ENCODE results near the gene RNF175. TPM values are rescaled to one million over a fixed set of nuclear protein-coding genes. Genes with fewer than 3 reads are reported as not detected.

Gene RNF175
- total and polyA plus RNA-seq, 2 experiments from 2014 or later: 1.4 to 1.9 TPM

DNA sequence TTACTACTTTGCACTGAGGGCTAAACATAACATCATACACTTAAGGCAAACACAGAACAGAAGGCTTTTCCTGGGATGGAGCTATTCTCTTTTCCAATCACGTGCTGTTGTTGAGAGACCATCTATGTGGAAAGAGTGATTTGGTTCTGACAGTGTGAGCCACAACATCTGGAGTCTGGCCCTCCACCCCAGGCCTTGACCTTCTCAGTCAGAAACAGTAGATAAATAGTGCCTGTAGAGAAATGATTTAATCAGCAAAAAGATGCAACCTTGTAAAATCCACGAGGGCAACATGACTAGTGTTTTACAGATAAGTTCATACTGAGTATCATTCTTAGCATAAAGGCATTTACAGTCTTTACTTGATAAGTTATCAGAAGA is 39.9 kb upstream of the RNF175 start:
- Histone ChIP-seq H3K9me3 (ENCODE audit: low read depth) (no peaks in the 10 kb centered on the region), H3K27me3 (no peaks in the 10 kb centered on the region), H3K4me3 (no peak overlapping the region), H3K27ac (no peak overlapping the region), H3K36me3 (no peaks in the 10 kb centered on the region), H3K4me1 (ENCODE audit: low read depth) (peaks cover 5% of the 10 kb centered on the region)
- DNase-seq (ENCODE audit: low read depth in 1 of 2, low spot score in 1 of 2): no peak
- TF ChIP-seq, protein P1, sequence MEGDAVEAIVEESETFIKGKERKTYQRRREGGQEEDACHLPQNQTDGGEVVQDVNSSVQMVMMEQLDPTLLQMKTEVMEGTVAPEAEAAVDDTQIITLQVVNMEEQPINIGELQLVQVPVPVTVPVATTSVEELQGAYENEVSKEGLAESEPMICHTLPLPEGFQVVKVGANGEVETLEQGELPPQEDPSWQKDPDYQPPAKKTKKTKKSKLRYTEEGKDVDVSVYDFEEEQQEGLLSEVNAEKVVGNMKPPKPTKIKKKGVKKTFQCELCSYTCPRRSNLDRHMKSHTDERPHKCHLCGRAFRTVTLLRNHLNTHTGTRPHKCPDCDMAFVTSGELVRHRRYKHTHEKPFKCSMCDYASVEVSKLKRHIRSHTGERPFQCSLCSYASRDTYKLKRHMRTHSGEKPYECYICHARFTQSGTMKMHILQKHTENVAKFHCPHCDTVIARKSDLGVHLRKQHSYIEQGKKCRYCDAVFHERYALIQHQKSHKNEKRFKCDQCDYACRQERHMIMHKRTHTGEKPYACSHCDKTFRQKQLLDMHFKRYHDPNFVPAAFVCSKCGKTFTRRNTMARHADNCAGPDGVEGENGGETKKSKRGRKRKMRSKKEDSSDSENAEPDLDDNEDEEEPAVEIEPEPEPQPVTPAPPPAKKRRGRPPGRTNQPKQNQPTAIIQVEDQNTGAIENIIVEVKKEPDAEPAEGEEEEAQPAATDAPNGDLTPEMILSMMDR (IDR thresholded peaks at IDR 0.05; ENCODE audit: low read depth, low read length): no peak

DNA sequence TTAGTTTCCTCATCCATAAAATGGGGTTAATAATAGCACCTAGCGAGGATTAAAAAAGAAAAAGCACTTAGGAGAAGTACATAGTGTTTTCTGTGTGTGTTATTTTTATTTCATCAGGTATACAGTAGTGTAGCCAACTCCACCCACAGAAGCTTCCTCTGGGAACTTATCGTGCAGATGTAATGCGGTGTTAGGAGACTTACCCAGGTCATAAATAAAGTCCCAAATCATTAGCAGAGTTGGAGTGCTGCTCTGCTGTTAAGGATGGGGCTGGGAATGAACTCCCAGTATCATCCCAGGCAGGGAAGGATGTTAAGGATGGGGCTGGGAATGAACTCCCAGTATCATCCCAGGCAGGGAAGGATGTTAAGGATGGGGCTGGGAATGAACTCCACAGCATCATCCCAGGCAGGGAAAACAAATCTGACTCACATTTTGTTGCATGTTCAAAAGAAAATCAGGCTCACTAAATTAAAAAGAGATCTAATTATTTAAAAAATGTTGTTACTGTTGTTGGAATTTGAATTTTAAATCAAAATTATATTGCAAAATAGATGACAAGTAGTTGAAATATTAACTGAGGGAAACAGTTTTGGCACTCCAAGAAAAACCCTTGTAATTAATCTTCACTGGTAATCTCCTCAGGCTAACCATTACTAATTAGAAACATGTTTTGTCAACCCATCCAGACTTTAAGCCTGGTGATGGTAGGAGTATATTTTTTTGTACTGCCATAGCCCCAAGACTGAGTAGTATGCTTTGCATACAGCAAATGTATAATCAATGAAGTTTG is 39.3 kb upstream of the RNF175 start:
- no peak overlapping the region for H3K4me3 ChIP-seq
- TF ChIP-seq, protein P1 (IDR thresholded peaks at IDR 0.05; ENCODE audit: low read depth, low read length): no peak
- H3K4me1 ChIP-seq (ENCODE audit: low read depth): peaks cover 5% of the 10 kb centered on the region
- no peak overlapping the region for H3K27ac ChIP-seq
- no peaks in the 10 kb centered on the region for H3K27me3 ChIP-seq
- no peaks in the 10 kb centered on the region for H3K36me3 ChIP-seq
- no peaks in the 10 kb centered on the region for H3K9me3 ChIP-seq (ENCODE audit: low read depth)
- DNase-seq (ENCODE audit: low read depth in 1 of 2, low spot score in 1 of 2): no peak

DNA sequence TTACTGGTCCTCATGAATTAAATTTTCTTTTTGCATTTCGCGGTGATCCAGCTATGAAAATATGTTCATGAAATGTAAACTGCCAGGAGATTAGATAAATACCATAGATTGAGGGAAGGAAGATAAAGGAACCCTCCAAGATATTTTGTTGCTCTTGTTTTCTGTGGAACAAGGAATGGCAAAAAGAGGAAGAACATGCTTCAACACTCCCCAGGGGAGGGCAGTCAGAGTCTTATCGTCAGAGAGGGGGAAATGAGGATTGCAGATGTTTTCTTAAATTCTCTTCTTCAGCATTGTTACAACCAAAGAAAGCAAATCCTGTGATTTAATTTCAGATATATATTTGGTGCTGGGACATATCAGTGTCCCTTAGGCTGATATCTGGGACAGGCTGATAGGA is 38.6 kb upstream of the RNF175 start:
- no peak overlapping the region for H3K4me3 ChIP-seq
- no peak overlapping the region for H3K27ac ChIP-seq
- no peak for DNase-seq (ENCODE audit: low read depth in 1 of 2, low spot score in 1 of 2)
- no peaks in the 10 kb centered on the region for H3K9me3 ChIP-seq (ENCODE audit: low read depth)
- no peaks in the 10 kb centered on the region for H3K36me3 ChIP-seq
- H3K27me3 ChIP-seq: no peaks in the 10 kb centered on the region
- TF ChIP-seq, protein P1 (IDR thresholded peaks at IDR 0.05; ENCODE audit: low read depth, low read length): no peak
- H3K4me1 ChIP-seq (ENCODE audit: low read depth): peaks cover 5% of the 10 kb centered on the region

DNA sequence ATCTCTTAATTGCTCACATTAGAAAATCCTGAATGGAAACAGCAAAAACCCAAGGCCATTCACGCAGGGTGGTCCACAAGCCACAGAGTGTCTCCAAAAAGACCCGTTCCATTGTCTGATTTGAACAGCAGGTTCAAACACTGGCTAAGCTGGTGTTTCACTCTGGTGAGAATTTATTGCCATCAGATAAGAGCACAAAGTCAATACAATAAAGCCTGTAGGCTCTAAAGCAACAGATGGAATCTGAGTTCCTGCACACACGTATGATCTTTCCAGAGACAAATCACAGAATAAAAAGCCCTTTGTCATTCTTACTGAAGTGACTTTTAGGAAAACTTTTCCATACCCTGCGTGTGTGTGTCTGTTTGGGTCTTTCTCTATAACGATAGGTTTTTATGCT is 34.2 kb upstream of the RNF175 start:
- Histone ChIP-seq H3K4me1 (ENCODE audit: low read depth) (no peaks in the 10 kb centered on the region), H3K4me3 (no peak overlapping the region), H3K27me3 (peaks cover 36% of the 10 kb centered on the region), H3K27ac (no peak overlapping the region), H3K9me3 (ENCODE audit: low read depth) (no peaks in the 10 kb centered on the region), H3K36me3 (no peaks in the 10 kb centered on the region)
- TF ChIP-seq, protein P1 (IDR thresholded peaks at IDR 0.05; ENCODE audit: low read depth, low read length): no peak
- no peak for DNase-seq (ENCODE audit: low read depth in 1 of 2, low spot score in 1 of 2)

DNA sequence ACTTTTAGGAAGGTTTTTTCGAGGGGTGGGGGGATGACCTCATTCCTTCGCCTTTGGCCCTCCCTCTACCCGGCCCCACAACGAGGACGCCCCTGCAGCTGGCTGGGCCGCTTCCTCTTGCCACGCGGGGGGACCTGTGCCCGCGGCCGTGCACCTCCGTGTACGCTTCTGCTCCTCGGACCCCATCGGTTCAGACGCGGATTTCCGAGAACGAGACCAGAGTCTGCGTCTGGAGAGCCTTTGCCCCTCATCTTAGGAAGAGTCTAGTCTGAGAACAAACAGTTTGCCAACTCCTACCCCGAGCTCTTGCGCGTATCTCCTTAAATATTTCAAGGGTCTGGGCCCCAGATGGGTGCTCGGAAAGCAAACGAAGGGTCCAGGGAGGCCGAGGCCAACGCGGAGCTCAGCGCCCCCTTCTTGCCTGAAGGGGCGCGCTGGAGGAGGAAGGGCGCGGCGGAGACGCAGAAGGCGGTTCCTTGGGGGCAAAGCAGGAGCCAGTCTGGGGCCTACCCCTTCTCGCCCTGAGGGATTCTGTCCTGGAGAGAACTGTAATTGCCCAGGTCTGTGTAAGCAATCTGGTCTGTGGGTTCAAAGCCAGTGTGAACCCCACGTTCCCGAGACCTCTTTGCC is 32.9 kb upstream of the RNF175 start:
- TF ChIP-seq, protein P1 (IDR thresholded peaks at IDR 0.05; ENCODE audit: low read depth, low read length): no peak
- Histone ChIP-seq H3K9me3 (ENCODE audit: low read depth) (no peaks in the 10 kb centered on the region), H3K4me3 (peak overlapping the region; percentile 24), H3K4me1 (ENCODE audit: low read depth) (no peaks in the 10 kb centered on the region), H3K27me3 (peaks cover 49% of the 10 kb centered on the region), H3K27ac (no peak overlapping the region), H3K36me3 (no peaks in the 10 kb centered on the region)
- DNase-seq (ENCODE audit: low read depth in 1 of 2, low spot score in 1 of 2): no peak

Data from cardiac muscle cell (in vitro differentiated cells and primary cell).